ENCODE measurements around the gene ATM.
"Not testable (repeated sequence)": the region's sequence is repeated elsewhere in the genome, so short reads cannot be mapped to it uniquely, and the experiment has no call there.

The ATM gene

GRCh38 chr11:108393046-108393445 is 170.2 kb downstream of the ATM start:
- POLR2A ChIA-PET (ENCODE audit: low non-redundant PET): no interaction called here
- H3K27ac ChIP-seq: no peak overlapping the region
- CTCF ChIA-PET: no interaction called here

DNA sequence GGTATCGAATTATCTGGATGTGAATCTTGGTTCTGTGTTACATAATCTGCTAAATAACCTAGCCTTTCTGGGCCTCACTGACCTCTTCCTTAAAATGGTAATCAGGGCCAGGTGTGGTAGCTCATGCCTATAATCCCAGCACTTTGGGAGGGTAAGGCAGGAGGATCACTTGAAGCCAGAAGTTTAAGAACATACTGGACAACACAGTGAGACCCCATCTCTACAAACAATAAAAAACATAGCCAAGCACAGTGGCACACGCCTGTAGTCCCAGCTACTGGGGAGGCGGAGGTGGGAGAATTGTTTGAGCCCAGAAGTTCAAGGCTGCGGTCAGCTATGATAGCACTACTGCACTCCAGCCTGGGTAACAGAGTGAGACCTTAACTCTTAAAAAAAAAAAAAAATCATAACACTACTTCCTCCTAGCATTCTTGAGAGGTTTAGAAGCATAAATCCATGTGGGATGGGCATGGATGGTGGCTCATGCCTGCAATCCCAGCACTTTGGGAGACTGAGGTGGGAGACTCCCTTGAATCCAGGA is 171.9 kb downstream of the ATM start:
- POLR2A ChIA-PET (ENCODE audit: low non-redundant PET): no interaction called here
- CTCF ChIA-PET: no interaction called here

More at GRCh38 chr11:108393046-108393445, 170.2 kb downstream of the ATM start:
- no peak for DNase-seq (ENCODE audit: low spot score)
- TF ChIP-seq, protein P1, sequence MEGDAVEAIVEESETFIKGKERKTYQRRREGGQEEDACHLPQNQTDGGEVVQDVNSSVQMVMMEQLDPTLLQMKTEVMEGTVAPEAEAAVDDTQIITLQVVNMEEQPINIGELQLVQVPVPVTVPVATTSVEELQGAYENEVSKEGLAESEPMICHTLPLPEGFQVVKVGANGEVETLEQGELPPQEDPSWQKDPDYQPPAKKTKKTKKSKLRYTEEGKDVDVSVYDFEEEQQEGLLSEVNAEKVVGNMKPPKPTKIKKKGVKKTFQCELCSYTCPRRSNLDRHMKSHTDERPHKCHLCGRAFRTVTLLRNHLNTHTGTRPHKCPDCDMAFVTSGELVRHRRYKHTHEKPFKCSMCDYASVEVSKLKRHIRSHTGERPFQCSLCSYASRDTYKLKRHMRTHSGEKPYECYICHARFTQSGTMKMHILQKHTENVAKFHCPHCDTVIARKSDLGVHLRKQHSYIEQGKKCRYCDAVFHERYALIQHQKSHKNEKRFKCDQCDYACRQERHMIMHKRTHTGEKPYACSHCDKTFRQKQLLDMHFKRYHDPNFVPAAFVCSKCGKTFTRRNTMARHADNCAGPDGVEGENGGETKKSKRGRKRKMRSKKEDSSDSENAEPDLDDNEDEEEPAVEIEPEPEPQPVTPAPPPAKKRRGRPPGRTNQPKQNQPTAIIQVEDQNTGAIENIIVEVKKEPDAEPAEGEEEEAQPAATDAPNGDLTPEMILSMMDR (conservative IDR thresholded peaks at IDR 0.05; ENCODE audit: low read depth): no peak

GRCh38 chr11:108396672-108397071 is 173.8 kb downstream of the ATM start:
- H3K27ac ChIP-seq; POLR2A ChIA-PET (ENCODE audit: low non-redundant PET); CTCF ChIA-PET; DNase-seq (ENCODE audit: low spot score): not testable (repeated sequence)

More for the DNA sequence above, 171.9 kb downstream of the ATM start:
- TF ChIP-seq, protein P1 (conservative IDR thresholded peaks at IDR 0.05; ENCODE audit: low read depth): no peak
- no peak overlapping the region for H3K27ac ChIP-seq
- DNase-seq (ENCODE audit: low spot score): no peak

DNA sequence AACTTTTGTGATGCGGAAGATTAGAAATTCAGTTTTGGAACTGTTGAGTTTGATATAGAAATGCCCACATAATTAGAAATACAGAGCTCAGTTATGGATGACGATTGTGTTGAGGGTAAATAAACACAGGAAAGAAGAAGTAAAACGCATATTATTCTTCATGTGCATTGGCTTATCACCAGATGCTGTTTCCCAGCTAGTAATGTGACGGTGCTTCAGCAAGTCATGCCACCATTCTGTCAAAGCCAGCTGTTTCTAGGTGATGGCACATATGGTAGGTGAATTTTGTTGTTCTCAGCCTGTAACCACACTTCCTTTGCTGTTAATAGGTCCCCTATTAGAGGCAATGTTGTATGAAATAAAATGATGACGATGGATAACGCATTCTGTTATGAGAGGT is 175.6 kb downstream of the ATM start:
- ChIA-PET CTCF (no interaction called here), POLR2A (ENCODE audit: low non-redundant PET) (no interaction called here)
- DNase-seq (ENCODE audit: low spot score): no peak
- no peak overlapping the region for H3K27ac ChIP-seq
- TF ChIP-seq, protein P1 (conservative IDR thresholded peaks at IDR 0.05; ENCODE audit: low read depth): no peak

GRCh38 chr11:108402241-108402640 is 179.4 kb downstream of the ATM start:
- ChIA-PET POLR2A (ENCODE audit: low non-redundant PET) (no interaction called here), CTCF (interaction anchor here (0.7 kb wide), 1 partner anchor 1118 kb away, joined by 3 read pairs; no protein-coding TSS in a partner anchor)
- TF ChIP-seq, protein P1 (conservative IDR thresholded peaks at IDR 0.05; ENCODE audit: low read depth): no peak
- DNase-seq (ENCODE audit: low spot score): no peak
- no peak overlapping the region for H3K27ac ChIP-seq

- no peak for DNase-seq (ENCODE audit: low spot score)
- POLR2A ChIA-PET (ENCODE audit: low non-redundant PET): no interaction called here
- no peak overlapping the region for H3K27ac ChIP-seq
- CTCF ChIA-PET: interaction anchor here (0.5 kb wide), 1 partner anchor 1917 kb away, joined by 3 read pairs; no protein-coding TSS in a partner anchor
- TF ChIP-seq, protein P1 (conservative IDR thresholded peaks at IDR 0.05; ENCODE audit: low read depth): no peak
These were observed 180.2 kb downstream of the ATM start for GRCh38 chr11:108403052-108403451.

DNA sequence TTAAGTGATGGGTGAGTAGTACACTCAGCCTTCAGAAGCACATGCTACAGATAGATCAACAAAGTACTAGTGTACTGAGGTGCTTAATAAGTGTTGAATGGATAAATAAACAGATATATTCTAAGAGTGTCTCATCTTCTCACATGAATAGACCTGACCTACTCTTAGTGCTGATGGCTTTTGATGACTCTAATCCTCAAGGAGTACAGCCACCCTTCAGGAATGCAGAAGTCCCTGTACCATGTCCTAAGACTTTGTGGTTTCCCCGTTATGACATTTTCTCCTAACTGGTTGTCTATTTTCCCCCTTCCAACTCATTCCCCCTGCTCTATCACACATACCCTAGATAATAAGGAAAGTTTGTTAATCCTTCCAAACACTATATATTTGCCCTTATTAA is 182.8 kb downstream of the ATM start:
- POLR2A ChIA-PET (ENCODE audit: low non-redundant PET): no interaction called here
- TF ChIP-seq, protein P1 (conservative IDR thresholded peaks at IDR 0.05; ENCODE audit: low read depth): no peak
- no peak overlapping the region for H3K27ac ChIP-seq
- CTCF ChIA-PET: no interaction called here
- DNase-seq (ENCODE audit: low spot score): no peak
